Ectodermal cell (in vitro differentiated cells): Measurements from ENCODE around the gene HIRIP3.
"Not testable (repeated sequence)": the region's sequence is repeated elsewhere in the genome, so short reads cannot be mapped to it uniquely, and the experiment has no call there.

ENCODE experiments used
- H3K27ac ChIP-seq: 2 replicates; pipeline ENCODE4 v1.7.0; 2013; ENCODE audit warnings: mild to moderate bottlenecking, low read depth, low read length; ENCODE audit not compliant: insufficient read depth, poor library complexity, severe bottlenecking
- H3K27me3 ChIP-seq: 2 replicates; pipeline ENCODE4 v1.7.0; 2013; ENCODE audit warnings: mild to moderate bottlenecking, low read length; ENCODE audit not compliant: insufficient read depth, control insufficient read depth, poor library complexity, severe bottlenecking
- H3K36me3 ChIP-seq: one replicate; pipeline ENCODE4 v1.7.0; 2013; ENCODE audit warnings: low read length; ENCODE audit not compliant: control insufficient read depth, insufficient read depth
- H3K4me1 ChIP-seq: one replicate; pipeline ENCODE4 v1.7.0; 2013; ENCODE audit warnings: low read length; ENCODE audit not compliant: control insufficient read depth, insufficient read depth
- H3K4me3 ChIP-seq: 2 replicates; pipeline ENCODE4 v1.7.0; 2013; ENCODE audit warnings: low read depth, low read length, control low read depth; ENCODE audit not compliant: insufficient read depth
- H3K9me3 ChIP-seq: 2 replicates; pipeline ENCODE4 v1.7.0; 2013; ENCODE audit warnings: mild to moderate bottlenecking, low read length, moderate library complexity; ENCODE audit not compliant: control insufficient read depth
- whole genome bisulfite sequencing, 2 experiments: methylation state at CpG; one replicate each; pipeline ENCODE4 v1.1.7; 2013; ENCODE audit warnings: missing lambda C conversion rate in 2 of 2; 5-methylcytosine and 5-hydroxymethylcytosine counted together

The HIRIP3 gene

GRCh38 chr16:29972992-29973383, 22.4 kb downstream of the HIRIP3 start:
- no peak overlapping the region for H3K27ac ChIP-seq
- peaks cover 3% of the 10 kb centered on the region for H3K9me3 ChIP-seq
- no peaks in the 10 kb centered on the region for H3K27me3 ChIP-seq
- H3K36me3 ChIP-seq, result peaks cover 15% of the 10 kb centered on the region
- 81% methylated on average over 6 of the region's 6 CpGs for WGBS, 2 experiments
- H3K4me1 ChIP-seq, result peaks cover 26% of the 10 kb centered on the region
- no peak overlapping the region for H3K4me3 ChIP-seq

GRCh38 chr16:29972500-29972899, 22.9 kb downstream of the HIRIP3 start:
- H3K4me1 ChIP-seq, result peaks cover 26% of the 10 kb centered on the region
- WGBS, 2 experiments, result 95 to 97% methylated on average over 1 of the region's 1 CpG
- H3K36me3 ChIP-seq, result peaks cover 16% of the 10 kb centered on the region
- H3K27me3 ChIP-seq, result no peaks in the 10 kb centered on the region
- H3K27ac ChIP-seq, result no peak overlapping the region
- peaks cover 3% of the 10 kb centered on the region for H3K9me3 ChIP-seq
- no peak overlapping the region for H3K4me3 ChIP-seq

- H3K4me1 ChIP-seq, result peaks cover 17% of the 10 kb centered on the region
- H3K4me3 ChIP-seq, result no peak overlapping the region
- H3K27me3 ChIP-seq, result no peaks in the 10 kb centered on the region
- 97 to 99% methylated on average over 8 of the region's 8 CpGs for WGBS, 2 experiments
- peaks cover 3% of the 10 kb centered on the region for H3K9me3 ChIP-seq
- no peak overlapping the region for H3K27ac ChIP-seq
- H3K36me3 ChIP-seq, result peaks cover 16% of the 10 kb centered on the region
Measured at GRCh38 chr16:29971304-29971703, 24.1 kb downstream of the HIRIP3 start.

- Histone ChIP-seq H3K4me1 (no peaks in the 10 kb centered on the region), H3K36me3 (peaks cover 16% of the 10 kb centered on the region), H3K4me3 (no peak overlapping the region), H3K27me3 (no peaks in the 10 kb centered on the region), H3K9me3 (peaks cover 3% of the 10 kb centered on the region), H3K27ac (no peak overlapping the region)
- WGBS, 2 experiments, result 91 to 93% methylated on average over 4 of the region's 4 CpGs
Measured at GRCh38 chr16:29968205-29968604, 27.2 kb downstream of the HIRIP3 start.

DNA sequence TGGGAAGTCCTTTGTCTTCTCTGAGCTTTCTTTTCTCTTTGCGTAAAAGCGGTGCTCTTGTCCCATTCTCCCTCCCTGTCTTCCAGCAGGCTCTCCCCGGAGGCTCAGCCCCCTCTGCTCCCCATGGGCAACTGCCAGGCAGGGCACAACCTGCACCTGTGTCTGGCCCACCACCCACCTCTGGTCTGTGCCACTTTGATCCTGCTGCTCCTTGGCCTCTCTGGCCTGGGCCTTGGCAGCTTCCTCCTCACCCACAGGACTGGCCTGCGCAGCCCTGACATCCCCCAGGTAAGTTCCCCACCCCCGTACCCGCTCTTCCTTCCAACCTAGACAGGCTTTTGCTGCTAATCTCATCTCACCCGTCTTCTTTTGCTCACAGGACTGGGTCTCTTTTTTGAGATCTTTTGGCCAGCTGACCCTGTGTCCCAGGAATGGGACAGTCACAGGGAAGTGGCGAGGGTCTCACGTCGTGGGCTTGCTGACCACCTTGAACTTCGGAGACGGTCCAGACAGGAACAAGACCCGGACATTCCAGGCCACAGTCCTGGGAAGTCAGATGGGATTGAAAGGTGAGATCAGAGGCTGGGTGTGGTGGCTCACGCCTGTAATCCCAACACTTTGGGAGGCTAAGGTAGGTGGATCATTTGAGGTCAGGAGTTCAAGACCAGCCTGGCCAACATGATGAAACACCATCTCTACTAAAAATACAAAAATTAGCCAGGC, 32.2 kb downstream of the HIRIP3 start:
- WGBS, 2 experiments, result 86 to 91% methylated on average over 14 of the region's 14 CpGs
- no peak overlapping the region for H3K4me3 ChIP-seq
- H3K27ac ChIP-seq, result no peak overlapping the region
- H3K9me3 ChIP-seq, result no peaks in the 10 kb centered on the region
- no peaks in the 10 kb centered on the region for H3K4me1 ChIP-seq
- peaks cover 3% of the 10 kb centered on the region for H3K36me3 ChIP-seq
- H3K27me3 ChIP-seq, result no peaks in the 10 kb centered on the region

DNA sequence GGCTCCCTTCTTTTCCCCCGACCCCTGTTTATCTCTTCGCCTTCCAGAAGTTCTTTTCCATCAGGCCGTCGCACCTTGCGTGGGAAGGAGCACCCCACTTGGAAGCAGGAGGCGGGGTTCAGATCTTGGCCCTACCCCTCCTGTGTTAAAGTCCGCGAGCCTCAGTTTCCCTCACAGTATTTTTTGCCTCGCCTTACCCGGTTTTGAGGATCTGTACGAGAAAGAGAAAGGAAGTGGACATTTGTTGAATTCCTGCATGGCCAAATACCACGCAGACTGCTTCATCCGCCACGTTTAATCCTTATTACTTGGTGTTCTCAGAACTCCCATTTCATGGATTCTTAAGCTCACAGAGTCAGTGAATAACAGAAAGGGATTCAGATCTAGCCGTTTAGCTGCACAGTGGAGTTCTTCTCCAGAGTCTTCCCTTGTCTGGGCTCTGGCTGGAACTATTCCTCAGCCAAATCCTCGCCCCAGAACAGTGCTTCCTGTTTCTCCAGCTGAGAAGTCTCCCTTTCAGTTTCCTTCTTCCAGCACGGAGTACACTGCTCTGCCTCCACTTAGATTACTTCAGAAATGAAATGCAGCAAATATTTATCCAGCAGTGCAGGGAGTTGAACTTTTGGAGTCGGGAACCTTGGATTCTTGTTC, 32.9 kb downstream of the HIRIP3 start:
- H3K27ac ChIP-seq, result no peak overlapping the region
- H3K4me1 ChIP-seq, result no peaks in the 10 kb centered on the region
- 26 to 29% methylated on average over 18 of the region's 18 CpGs for WGBS, 2 experiments
- H3K36me3 ChIP-seq, result no peaks in the 10 kb centered on the region
- no peaks in the 10 kb centered on the region for H3K27me3 ChIP-seq
- peak overlapping the region; percentile 58 for H3K4me3 ChIP-seq
- H3K9me3 ChIP-seq, result no peaks in the 10 kb centered on the region

GRCh38 chr16:29961479-29962343, 33.7 kb downstream of the HIRIP3 start, which contains the start of gene TMEM219:
TSS of gene TMEM219 (plus strand) at chr16:29962079. CDS start at chr16:29963144, 1,065 bp downstream.
- WGBS, 2 experiments, result 1% methylated on average over 75 of the region's 75 CpGs
- H3K4me3 ChIP-seq, result peak within 1 kb of the TSS; percentile 58
- H3K27ac ChIP-seq, result peak within 1 kb of the TSS; percentile 2
- no peaks in the 10 kb centered on the region for H3K4me1 ChIP-seq
- H3K36me3 ChIP-seq, result no peaks in the 10 kb centered on the region
- H3K27me3 ChIP-seq, result no peaks in the 10 kb centered on the region
- no peaks in the 10 kb centered on the region for H3K9me3 ChIP-seq

GRCh38 chr16:29961127-29961478, 34.3 kb downstream of the HIRIP3 start:
- H3K27ac ChIP-seq, result no peak overlapping the region
- H3K27me3 ChIP-seq, result no peaks in the 10 kb centered on the region
- H3K9me3 ChIP-seq, result no peaks in the 10 kb centered on the region
- WGBS, 2 experiments, result 85 to 87% methylated on average over 10 of the region's 10 CpGs
- H3K4me1 ChIP-seq, result no peaks in the 10 kb centered on the region
- H3K4me3 ChIP-seq, result peak overlapping the region; percentile 58
- no peaks in the 10 kb centered on the region for H3K36me3 ChIP-seq

DNA sequence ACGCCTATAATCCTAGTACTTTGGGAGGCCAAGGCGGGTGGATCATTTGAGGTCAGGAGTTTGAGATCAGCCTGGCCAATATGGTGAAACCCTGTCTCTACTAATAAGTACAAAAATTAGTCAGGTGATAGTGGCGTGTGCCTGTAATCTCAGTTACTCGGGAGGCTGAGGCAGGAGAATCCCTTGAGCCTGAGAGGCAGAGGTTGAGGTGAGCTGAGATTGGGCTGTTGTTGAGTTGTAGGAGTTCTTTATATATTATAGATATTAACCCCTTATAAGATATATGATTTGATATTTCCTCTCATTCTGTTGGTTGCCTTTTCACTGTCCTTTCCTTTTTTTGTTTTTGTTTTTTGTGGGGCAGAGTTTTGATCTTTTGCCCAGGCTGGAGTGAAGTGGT, 35.6 kb downstream of the HIRIP3 start:
- H3K9me3 ChIP-seq, H3K27me3 ChIP-seq, H3K4me1 ChIP-seq, H3K36me3 ChIP-seq, H3K27ac ChIP-seq, H3K4me3 ChIP-seq: not testable (repeated sequence)
- WGBS, 2 experiments, result 92 to 96% methylated on average over 4 of the region's 4 CpGs

DNA sequence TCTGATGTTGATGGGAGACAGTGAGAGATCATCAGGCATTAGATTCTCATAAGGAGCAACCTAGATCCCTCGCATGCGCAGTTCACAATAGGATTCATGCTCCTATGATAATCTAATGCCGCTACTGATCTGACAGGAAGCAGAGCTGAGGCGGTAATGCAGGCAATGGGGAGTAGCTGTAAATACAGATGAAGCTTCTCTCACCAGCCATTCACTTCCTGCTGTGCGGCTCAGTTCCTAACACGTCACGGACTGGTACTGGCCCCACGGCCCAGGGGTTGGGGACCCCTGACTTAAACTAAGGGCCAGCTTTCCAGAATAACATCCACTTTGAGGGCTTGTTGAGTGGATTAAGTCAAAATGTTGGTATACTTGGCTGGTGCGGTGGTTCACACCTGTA, 36.1 kb downstream of the HIRIP3 start:
- no peaks in the 10 kb centered on the region for H3K36me3 ChIP-seq
- H3K27ac ChIP-seq, result no peak overlapping the region
- no peak overlapping the region for H3K4me3 ChIP-seq
- WGBS, 2 experiments, result 89% methylated on average over 9 of the region's 9 CpGs
- H3K9me3 ChIP-seq, result no peaks in the 10 kb centered on the region
- no peaks in the 10 kb centered on the region for H3K4me1 ChIP-seq
- no peaks in the 10 kb centered on the region for H3K27me3 ChIP-seq
